ENCODE results near the gene PECR. TPM values are rescaled to one million over a fixed set of nuclear protein-coding genes. Genes with fewer than 3 reads are reported as not detected.

The PECR gene
- total RNA-seq = 8.5 and 21.5 TPM in 2 replicates

GRCh38 chr2:216081487-216082116 is at the start of gene PECR, which contains the start of gene TMEM169:
TSS of gene PECR (minus strand) at chr2:216081809. CDS start at chr2:216081741, 68 bp downstream.
TSS of gene TMEM169 (plus strand) at chr2:216081919. CDS start at chr2:216095964, 14,045 bp downstream.

DNA sequence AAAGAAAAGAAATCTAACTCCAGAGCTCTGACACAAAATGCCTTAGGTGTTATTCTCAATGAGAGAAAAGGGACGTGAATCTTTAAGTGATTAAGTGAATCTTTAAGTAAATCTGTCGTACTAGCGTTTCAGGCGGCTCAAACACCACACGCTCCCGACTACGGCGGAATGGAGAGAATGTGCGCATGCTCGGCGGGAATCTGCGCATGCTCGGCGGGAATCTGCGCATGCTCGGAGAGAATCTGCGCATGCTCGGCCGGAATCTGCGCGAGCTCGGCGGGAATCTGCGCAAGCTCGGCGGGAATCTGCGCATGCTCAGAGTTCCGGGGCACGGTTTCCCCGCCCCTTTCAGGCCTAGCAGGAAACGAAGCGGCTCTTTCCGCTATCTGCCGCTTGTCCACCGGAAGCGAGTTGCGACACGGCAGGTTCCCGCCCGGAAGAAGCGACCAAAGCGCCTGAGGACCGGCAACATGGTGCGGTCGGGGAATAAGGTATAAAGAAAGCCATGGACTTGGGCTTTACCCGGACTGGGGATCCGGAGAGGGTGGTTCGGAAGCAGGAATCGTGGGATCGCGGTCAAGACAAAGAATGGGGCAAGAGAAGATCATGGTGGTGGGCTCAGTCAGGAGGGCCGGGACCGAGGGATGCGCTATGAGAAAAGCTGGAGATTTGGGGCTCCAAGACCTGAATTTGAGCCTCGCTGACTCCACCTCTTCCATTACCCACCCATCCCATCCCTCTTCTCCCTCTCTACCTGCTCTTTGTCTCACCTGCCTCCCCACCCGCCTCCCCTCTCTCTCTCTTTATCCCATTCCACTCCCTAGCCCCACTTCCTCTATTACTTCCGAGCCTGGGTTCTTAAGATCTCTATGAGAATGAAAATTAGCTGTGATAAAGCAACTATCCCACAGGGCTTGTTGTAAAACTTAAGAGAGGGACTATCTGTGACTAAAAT is 27.6 kb upstream of the PECR start, which contains the start of gene XRCC5:
Gene XRCC5, plus strand, starts transcription at position 382 of the 955 bp plus-strand sequence. Its CDS starts 89 bp downstream, at position 471.

GRCh38 chr2:216013080-216013909 is 68.3 kb downstream of the PECR start, which contains the start of gene MREG:
TSS of gene MREG (minus strand) at chr2:216013551. CDS start at chr2:216013327, 224 bp downstream.

Other genes with a start within 250 kb of the PECR start
- 35.9 and 45.3 TPM in 2 replicates for gene MREG, start 68.3 kb downstream of the PECR start, total RNA-seq
- gene TMEM169, start 110 bp upstream of the PECR start, total RNA-seq = 0.14 and 0.34 TPM in 2 replicates
- gene XRCC5, start 27.5 kb upstream of the PECR start, total RNA-seq = 144 and 184 TPM in 2 replicates

Measured in nasal cavity respiratory epithelium epithelial cell of viscerocranial mucosa (primary cell).